ENCODE results near the gene SEMA3C.

- no peak for TF ChIP-seq POLR2AphosphoS5 (IDR thresholded peaks at IDR 0.05)
- TF ChIP-seq, protein P1, sequence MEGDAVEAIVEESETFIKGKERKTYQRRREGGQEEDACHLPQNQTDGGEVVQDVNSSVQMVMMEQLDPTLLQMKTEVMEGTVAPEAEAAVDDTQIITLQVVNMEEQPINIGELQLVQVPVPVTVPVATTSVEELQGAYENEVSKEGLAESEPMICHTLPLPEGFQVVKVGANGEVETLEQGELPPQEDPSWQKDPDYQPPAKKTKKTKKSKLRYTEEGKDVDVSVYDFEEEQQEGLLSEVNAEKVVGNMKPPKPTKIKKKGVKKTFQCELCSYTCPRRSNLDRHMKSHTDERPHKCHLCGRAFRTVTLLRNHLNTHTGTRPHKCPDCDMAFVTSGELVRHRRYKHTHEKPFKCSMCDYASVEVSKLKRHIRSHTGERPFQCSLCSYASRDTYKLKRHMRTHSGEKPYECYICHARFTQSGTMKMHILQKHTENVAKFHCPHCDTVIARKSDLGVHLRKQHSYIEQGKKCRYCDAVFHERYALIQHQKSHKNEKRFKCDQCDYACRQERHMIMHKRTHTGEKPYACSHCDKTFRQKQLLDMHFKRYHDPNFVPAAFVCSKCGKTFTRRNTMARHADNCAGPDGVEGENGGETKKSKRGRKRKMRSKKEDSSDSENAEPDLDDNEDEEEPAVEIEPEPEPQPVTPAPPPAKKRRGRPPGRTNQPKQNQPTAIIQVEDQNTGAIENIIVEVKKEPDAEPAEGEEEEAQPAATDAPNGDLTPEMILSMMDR (IDR thresholded peaks at IDR 0.05 in 8 of 11, conservative IDR thresholded peaks at IDR 0.05 in 3 of 11): no peak
- no peak for TF ChIP-seq POLR2A (IDR thresholded peaks at IDR 0.05)
Measured at GRCh38 chr7:80729591-80730320, 189.1 kb downstream of the SEMA3C start.

All from spleen (tissue), 7 donors.